SK-N-MC (cell line): ENCODE data around the gene ASH1L.

Experiments
- EZH2 ChIP-seq: fragments of 200-600 bp; sonication (generic); IDR thresholded peaks from one replicate; pipeline ENCODE4 v1.6.1; 2017; ENCODE audit warnings: antibody characterized with exemption
- FOXP2 ChIP-seq: optimal IDR thresholded peaks from 2 replicates; pipeline ENCODE3; 2011; ENCODE audit warnings: mild to moderate bottlenecking, moderate library complexity; ENCODE audit not compliant: insufficient read depth; ENCODE audit errors: extremely low read length, control extremely low read depth
- POLR2AphosphoS5 ChIP-seq: IDR thresholded peaks from 2 replicates; pipeline ENCODE4 v1.6.1; 2012; ENCODE audit warnings: mild to moderate bottlenecking, low read depth, low read length, borderline replicate concordance

DNA sequence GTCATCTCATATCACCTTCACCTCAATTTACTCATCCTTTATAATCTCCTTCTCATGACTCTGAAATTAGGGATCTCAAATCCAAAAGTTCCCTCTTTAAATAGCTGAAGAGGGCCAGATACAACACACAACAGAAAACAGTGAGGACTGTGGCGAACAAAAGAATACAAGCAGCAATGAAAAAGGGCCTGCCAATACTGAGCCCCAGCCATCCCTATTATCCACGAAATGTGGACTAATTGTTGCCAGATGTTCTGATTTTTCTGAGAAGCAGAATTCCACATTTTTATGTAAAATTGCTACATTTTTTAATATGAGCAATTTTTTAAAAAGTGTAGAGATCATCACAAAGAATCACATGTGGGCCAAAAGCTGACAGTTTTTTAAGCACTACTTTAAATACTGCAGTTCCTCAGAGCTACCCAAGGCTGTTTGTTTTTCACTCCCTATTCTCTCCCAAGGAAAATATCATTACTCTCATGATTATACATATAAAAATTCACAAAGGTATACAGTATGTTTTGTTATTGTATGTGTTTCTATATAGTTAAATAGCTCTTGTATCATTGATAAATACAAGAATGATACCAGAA, 90.0 kb downstream of the ASH1L start:
- TF ChIP-seq EZH2 (no peak), POLR2AphosphoS5 (no peak), FOXP2 (no peak)
